ENCODE measurements around the gene RBM14.

GRCh38 chr11:66589996-66590675, 26.3 kb upstream of the RBM14 start:
- TF ChIP-seq POLR2A (IDR thresholded peaks at IDR 0.05; ENCODE audit: low read depth, low read length): no peak
- no peak for TF ChIP-seq TAF1 (IDR thresholded peaks at IDR 0.05; ENCODE audit: low read depth, low read length)
- TF ChIP-seq POU2F2 (IDR thresholded peaks at IDR 0.05; ENCODE audit: low read depth, low read length): no peak
- TF ChIP-seq POLR2AphosphoS5 (IDR thresholded peaks at IDR 0.05; ENCODE audit: low read depth, low read length): no peak
